HG03442 (cell line): Measurements from ENCODE around the gene TMEM38B.
A peak's percentile ranks its signal among the peaks of the same experiment; 100 is the strongest.

ENCODE experiments used
- ATAC-seq: cut with Tn5 transposase; IDR thresholded peaks from one replicate; pipeline ENCODE4 v1.9.1; 2021; ENCODE audit warnings: mild to moderate bottlenecking, moderate library complexity; ENCODE audit not compliant: unreplicated experiment

The TMEM38B gene

GRCh38 chr9:105694190-105694847, at the start of gene TMEM38B:
Gene TMEM38B, plus strand, starts transcription at chr9:105694541. Its CDS starts 120 bp downstream, at chr9:105694661.
- peak; percentile 70 for ATAC-seq

DNA sequence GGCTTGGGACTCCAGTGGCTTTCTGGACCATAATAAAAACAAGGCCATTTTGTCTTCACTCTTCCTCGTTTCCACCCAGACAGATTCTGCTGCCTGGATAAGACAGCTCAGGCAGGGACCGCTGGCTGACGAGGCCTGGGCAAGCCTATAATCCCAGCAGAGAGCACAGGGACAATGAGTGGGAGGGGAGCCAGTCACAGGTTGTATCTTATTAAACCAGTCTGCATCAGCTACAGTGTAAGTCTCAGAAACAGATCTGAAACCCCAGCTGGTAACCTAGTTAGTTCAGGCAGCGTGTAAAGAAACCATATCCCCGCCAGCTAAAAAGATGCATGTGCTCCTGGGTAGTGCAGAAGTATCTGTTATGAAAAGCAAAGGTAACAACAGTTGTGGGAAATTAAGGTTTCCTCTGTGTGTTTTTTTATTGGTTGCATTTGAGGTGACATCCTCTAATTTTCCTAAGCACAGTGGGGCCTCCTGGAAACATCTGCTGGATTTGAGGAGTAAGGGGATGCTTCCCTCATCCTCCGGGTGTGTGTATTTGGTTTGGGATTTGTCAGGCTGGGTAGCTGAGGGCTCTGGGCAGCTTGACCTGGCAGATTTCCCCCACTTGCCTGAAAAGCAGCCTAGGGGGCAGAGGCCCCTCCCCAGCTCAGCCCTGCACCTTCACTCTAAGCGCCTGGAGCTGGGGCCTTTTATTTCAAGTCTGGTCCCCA, 47.3 kb upstream of the TMEM38B start:
- no peak for ATAC-seq

- no peak for ATAC-seq
These were observed 46.6 kb upstream of the TMEM38B start for GRCh38 chr9:105647595-105648349.

DNA sequence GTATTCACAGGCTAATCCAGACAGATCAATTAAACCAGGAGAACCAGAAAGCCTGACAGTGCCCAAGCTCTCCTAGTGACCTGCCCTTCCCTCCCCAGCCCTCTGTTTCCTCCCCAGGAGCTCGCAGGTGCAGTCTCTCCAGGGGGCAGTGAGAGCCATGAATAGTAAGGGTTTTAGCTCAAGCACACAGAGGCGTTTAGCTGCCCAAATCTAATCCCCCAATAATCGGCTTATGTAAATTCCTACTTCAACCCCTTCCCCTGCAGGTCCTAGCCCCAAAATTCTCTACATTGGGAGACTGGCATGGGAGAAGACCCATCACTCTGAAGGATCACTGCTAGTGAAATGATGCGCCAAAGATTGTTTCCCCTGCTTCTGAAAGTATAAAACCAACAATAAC, 42.5 kb upstream of the TMEM38B start:
- ATAC-seq: no peak

DNA sequence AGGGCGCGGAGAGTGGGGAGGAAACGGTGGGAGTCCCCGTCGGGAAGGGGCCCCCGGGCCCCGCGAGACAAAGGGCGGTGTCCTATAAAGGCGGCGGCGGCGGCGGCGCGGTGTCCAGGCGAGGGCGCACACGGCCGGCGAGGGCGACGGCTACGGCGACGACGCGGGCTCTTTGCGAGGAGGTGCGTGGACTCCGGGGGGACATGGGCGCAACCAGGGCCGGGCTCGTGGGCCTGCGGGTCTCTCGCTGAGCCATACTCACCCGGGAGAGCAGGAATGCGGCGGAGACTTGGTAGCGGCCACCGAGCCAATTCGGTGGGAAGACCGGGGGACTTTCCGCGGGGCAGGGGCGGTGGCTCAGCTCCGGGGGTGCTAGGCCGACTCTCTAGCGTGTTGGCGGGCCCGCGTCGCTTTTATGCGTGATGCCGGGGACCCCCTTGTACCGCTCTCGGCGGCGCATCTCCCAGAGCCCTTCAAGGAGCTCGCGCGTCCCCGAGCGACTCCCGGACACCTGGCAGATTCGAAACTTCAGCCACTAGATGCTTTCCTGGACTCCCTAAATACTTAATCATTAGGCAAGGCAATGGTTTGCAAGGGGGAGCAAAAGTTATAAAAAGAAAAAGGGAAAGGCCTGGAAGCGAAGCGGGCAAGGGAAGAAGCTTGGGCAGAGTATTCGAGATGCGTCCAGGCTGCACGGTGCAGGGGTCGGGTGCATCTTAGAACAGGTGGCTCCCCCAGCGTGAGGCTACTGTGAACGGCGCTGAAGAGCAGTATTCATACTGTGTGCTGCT, 38.0 kb upstream of the TMEM38B start:
- peak; percentile 72 for ATAC-seq

GRCh38 chr9:105658351-105658750, 36.0 kb upstream of the TMEM38B start:
- ATAC-seq: no peak

DNA sequence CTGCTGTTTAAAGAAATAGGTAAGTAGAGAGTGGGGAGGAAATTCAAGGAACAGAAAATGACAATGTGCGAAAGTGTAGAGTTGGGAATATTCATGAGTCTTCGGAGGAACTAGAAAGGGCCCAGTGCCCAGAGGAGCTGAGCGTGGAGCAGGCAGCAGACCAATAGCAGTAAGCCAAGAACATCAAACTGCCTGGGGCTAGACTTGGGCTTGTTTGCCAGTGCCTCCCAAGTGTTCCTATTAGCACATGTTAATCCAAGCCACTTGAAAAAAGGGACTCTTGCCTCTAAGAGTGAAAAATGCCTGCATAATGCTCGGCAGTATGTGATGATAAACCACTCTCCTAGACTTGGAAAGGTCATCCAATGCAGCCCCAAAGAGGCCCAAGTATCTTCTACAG, 33.3 kb upstream of the TMEM38B start:
- no peak for ATAC-seq

DNA sequence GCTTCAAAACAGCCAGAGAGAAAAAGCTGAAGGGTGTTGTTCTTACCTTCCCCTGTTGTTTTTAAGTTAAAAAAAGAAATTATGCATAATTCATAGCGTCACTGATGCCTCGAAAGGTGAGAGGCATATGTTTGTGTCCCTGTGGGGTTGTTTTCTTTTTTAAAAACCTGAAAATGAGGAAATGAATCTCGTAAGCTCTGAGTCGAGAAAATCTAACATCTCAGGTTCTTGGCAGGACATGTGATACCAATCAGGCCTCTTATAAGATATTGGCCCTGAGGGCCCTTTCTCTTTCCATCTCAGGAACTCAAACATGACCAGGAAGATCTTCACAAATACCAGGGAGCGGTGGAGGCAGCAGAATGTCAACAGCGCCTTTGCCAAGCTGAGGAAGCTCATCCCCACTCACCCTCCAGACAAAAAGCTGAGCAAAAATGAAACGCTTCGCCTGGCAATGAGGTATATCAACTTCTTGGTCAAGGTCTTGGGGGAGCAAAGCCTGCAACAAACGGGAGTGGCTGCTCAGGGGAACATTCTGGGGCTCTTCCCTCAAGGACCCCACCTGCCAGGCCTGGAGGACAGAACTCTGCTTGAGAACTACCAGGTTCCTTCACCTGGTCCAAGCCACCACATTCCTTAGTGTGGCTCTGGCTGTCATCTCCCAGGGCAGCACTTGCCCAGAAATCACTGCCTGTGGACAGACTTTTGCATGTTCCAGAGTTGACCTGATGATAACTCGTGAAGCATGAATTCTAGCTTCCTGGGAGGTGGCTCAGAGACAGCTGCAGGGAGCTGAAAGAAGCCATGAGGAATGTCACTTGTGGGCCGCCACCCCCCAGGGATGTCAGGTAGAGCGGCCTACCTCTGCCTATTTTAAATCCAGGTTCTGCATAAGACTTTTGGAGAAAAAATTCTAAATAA, 31.9 kb upstream of the TMEM38B start, which contains the start of gene TAL2:
Gene TAL2, plus strand, starts transcription at position 274 of the 921 bp plus-strand sequence. Its CDS starts 40 bp downstream, at position 314.
- ATAC-seq: peak; percentile 83

DNA sequence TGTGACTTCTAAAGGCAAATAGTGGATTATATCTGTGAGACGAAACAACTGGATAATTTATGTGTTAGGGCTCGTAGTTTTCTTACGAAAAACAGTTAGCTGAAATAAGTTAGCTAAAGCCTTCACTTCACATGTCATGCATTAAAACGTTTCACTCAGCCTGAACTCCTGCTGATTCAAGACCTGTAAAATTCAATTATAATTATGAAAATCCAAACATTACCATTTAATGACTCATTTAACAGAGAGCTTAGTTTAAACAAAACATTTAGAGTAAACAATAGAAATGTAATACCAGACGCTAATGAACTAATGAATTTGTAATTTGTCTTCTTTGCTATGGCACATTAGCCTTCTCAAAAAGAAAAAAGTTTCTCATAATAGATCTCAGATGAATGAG, 30.4 kb upstream of the TMEM38B start:
- ATAC-seq: no peak

DNA sequence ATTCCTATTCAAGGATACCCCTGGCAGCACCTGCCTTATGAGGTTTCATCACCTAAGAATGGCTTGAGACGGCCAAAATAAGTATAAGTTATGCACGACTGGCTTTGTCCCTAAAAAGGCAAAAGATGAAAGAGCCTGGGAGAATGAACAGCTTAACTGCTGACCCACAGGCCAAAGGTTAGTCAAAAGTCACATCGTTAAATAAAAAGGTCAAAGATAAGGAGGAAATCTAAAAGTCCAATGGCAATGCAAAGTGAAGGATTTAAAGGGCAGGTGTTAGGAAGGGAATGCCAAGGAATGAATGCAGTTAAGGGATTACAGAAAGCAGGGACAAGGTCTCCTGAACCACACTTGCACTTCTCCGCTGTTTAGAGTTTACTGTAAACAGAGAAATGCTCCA, 26.5 kb upstream of the TMEM38B start:
- no peak for ATAC-seq

GRCh38 chr9:105670315-105670714, 24.0 kb upstream of the TMEM38B start:
- no peak for ATAC-seq

DNA sequence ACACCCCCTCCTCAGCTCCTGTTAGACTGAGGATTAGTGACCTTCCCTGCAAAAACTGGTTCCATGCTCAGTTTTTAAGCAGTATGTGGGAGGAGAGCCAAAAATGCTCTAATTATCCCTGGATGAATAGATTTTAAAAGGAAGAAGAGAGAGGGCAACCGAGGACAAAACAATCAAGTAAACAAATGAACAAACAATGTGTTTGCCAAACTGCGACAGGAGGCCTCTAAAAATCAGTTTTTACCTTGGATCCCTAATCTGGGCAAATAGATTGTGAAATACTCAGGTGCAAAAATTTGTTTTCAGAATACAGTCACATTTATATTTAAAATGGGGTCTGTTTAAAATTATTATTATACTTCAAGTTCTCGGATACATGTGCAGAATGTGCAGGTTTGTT, 23.6 kb upstream of the TMEM38B start:
- no peak for ATAC-seq

DNA sequence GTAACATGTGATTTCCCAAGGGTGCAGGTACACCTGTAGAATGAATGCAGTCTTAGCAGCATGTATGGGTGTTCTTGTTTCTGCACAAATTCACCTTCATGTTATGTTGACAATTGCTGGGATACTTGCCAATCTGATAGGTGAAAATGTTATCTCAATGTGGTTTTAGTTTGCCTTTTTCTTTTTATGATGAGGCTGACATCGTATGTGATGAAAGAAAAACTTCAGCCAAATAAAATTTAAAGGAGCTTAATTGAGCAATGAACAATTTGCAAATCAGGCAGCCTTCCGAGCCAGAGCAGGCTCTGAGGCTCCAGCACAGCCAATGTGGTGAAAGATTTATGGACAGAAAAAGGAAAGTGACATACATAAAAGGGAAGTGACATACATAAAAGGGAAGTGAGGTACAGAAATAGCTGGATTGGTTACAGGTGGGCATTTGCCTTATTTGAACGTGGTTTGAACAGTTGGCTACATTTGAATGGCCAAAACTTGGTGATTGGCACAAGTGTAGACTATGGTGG, 21.6 kb upstream of the TMEM38B start:
- ATAC-seq: no peak

- no peak for ATAC-seq
These were observed 20.4 kb upstream of the TMEM38B start for GRCh38 chr9:105673850-105674387.

- ATAC-seq: no peak
These were observed 17.9 kb upstream of the TMEM38B start for GRCh38 chr9:105676351-105676923.

DNA sequence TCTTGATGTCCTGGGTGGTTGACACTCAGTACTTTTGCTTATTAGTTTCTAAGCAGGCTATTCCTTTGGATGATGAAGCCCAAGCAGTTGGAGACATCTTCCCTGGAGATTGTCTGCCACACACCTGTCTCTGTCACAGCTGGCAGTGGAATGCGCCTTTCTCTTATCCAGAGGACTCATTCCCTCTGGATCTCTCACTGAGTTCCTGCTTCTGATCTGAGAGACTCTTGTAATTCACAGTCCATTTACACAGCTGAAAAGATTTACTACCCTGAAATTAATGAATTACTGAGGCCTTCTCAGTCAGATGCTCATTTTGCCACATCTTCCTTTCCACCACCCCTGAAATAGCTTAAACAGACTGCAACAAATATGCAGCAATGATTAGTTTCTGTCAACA, 16.2 kb upstream of the TMEM38B start:
- no peak for ATAC-seq

- no peak for ATAC-seq
These were observed 15.6 kb upstream of the TMEM38B start for GRCh38 chr9:105678781-105679180.

DNA sequence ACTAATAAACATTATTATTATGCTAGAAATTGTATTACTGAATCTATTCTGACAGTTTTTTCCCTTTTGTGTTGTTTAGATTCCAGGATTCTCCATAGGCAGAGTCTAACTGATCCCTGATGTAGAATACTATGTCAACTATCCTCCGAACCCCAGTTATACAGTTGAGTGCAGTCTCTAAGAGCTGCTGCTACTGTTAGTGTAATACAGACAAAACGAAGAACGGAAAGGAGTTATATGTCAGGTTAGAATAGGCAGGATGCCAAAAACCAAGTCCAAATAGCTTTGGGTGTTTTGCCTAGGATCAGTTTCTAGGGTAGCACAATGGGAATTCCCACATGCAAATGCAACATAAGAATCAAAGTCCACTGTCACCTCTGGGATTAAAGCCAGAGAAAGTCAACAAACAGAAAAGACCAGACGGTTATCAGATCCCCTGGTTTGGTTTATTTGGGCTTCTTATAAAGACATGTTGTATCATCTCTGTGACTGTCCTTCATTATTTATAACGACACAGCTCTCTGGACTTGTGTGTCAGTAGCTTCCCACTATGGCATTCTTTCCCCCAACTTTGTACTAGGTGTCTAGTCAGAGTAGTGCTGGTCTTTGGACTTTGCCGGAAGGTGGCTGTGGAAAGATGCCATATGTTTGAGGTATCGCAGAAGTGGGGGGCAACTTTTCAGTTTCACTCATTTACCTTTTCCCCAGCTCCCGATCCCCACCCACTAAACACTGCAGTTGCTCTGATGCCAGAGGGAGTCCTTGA, 14.9 kb upstream of the TMEM38B start:
- no peak for ATAC-seq
